ENCODE measurements around the gene SOX3. TPM values are rescaled to one million over a fixed set of nuclear protein-coding genes. Genes with fewer than 3 reads are reported as not detected.

The SOX3 gene
- total RNA-seq, 3 donors from 2014 or later (not counting 1 experiment from before 2014, with no cell fraction given), result not detected

DNA sequence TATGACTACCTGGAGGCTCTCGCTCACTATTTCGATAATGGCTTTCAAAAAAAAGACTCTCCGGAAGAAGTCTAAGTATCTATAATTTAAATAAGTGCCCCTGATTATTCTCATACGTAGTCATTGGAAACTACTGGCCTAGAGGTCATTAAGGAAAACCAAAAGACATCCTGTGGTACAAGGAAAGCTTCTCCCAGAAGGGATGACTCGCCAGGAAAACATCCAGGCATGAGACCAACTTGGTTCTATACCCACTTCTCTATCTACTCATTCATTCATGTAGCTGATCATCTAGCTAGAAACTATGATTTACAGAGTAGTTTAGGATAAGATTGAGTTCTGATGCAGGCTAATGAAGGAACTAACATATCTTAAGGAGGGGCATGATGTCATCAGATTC lies 37.7 kb downstream of the SOX3 start:
- no peaks in the 10 kb centered on the region for H3K36me3 Mint-ChIP-seq
- Histone ChIP-seq H3K27me3 (ENCODE audit: control insufficient read depth, insufficient read depth, low read length) (no peaks in the 10 kb centered on the region), H3K36me3 (ENCODE audit: control insufficient read depth, insufficient read depth, low read length) (no peaks in the 10 kb centered on the region), H3K9me3 (ENCODE audit: control insufficient read depth, insufficient read depth, low read length) (no peaks in the 10 kb centered on the region), H3K4me1 (ENCODE audit: control insufficient read depth, insufficient read depth, low read length) (no peaks in the 10 kb centered on the region), H3K27ac (ENCODE audit: low read length) (no peak overlapping the region), H3K4me3 (ENCODE audit: low read length) (no peak overlapping the region)
- H3K27me3 Mint-ChIP-seq (ENCODE audit: low read depth in 2 of 2), result no peaks in the 10 kb centered on the region
- WGBS (ENCODE audit: insufficient coverage), result 85% methylated on average over 2 of the region's 5 CpGs
- TF ChIP-seq, protein P1, sequence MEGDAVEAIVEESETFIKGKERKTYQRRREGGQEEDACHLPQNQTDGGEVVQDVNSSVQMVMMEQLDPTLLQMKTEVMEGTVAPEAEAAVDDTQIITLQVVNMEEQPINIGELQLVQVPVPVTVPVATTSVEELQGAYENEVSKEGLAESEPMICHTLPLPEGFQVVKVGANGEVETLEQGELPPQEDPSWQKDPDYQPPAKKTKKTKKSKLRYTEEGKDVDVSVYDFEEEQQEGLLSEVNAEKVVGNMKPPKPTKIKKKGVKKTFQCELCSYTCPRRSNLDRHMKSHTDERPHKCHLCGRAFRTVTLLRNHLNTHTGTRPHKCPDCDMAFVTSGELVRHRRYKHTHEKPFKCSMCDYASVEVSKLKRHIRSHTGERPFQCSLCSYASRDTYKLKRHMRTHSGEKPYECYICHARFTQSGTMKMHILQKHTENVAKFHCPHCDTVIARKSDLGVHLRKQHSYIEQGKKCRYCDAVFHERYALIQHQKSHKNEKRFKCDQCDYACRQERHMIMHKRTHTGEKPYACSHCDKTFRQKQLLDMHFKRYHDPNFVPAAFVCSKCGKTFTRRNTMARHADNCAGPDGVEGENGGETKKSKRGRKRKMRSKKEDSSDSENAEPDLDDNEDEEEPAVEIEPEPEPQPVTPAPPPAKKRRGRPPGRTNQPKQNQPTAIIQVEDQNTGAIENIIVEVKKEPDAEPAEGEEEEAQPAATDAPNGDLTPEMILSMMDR (IDR thresholded peaks at IDR 0.05), result no peak
- DNase-seq (no peak), ATAC-seq (no peak)
- H3K4me1 Mint-ChIP-seq, result no peaks in the 10 kb centered on the region
- H3K27ac Mint-ChIP-seq, result no peak overlapping the region
- intact Hi-C loops (cut with micrococcal nuclease), result no loop called here
- no peaks in the 10 kb centered on the region for H3K9me3 Mint-ChIP-seq
- no peak overlapping the region for H3K4me3 Mint-ChIP-seq

Other genes starting within 250 kb of the SOX3 start
- gene LINC00632, start 204.7 kb upstream of the SOX3 start, total RNA-seq, result under 1 TPM; 0.12 to 0.43 (median 0.16) TPM